Left renal cortex interstitium (tissue), 4 donors: ENCODE measurements around the gene ATRIP. TPM values are rescaled to one million over a fixed set of nuclear protein-coding genes. Genes with fewer than 3 reads are reported as not detected.
"Not testable (repeated sequence)": the region's sequence is repeated elsewhere in the genome, so short reads cannot be mapped to it uniquely, and the experiment has no call there.

Source experiments
- DNase-seq, 4 donors: peaks; one replicate each; pipeline ENCODE4 v3.0.0-alpha.2; 2013; ENCODE audit warnings: low read depth in 4 of 4, low spot score in 2 of 4, missing footprints in 1 of 4
- polyA plus RNA-seq, 4 donors: library from polyadenylated mRNA; unstranded; fragments of 120-200 nt; gene quantifications; one replicate each; pipeline ENCODE4 v1.2.1, GENCODE V29; 2013; ENCODE audit not compliant: insufficient read length in 4 of 4

ATRIP gene
- polyA plus RNA-seq, 4 donors = 12.0 to 15.5 (median 13.8) TPM

DNA sequence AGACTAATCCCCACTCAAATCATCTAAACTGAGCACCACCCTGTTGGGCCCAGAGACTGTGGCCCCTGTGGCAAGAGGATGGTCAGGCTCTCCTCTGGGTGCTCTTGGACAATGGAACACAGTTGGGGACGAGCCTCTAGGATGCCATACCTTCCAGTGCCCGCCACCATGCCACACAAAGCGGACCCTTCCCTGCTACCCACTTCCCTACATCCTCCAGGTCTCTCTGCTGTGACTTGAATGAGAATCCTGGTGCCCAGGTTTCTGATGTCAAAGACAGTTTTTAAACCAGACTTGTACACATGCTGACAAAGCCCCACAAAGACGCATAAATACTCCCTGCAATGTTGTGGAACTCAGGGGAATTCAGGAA, 11.3 kb upstream of the ATRIP start:
- DNase-seq = no peak

DNA sequence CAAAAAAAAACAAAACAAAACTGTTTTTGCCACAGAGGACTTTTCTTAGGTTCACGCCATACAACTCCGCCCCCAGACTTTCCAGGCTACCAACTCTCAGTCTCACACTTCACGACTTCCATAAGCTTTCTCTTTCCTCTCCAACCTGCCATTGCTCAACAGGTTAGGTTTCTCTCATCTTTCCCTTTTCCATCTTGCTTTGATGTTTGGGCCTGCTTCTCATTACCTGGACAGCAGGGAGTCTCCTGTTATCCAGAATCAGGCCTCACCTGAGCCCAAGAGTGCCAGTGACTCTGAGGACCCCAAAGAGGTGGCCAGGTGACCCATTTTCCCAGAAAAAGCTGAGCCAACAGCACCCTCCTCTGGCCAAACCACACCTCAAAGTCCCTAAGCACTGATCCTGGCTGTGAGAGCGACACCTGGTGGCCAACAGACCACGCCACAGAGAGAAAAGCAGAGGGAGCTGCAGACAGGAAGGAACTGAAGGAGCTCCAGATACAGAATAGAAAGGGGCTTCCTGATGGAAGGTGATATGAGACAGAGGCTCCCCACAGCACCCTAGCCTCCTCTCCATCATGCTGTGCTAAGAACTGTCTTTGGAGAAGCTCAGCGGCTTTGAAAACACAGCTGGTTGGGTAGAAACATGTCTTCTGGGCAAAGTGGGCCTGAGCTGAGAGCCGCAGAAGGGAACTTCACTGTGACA, 10.6 kb upstream of the ATRIP start:
- DNase-seq = no peak

DNA sequence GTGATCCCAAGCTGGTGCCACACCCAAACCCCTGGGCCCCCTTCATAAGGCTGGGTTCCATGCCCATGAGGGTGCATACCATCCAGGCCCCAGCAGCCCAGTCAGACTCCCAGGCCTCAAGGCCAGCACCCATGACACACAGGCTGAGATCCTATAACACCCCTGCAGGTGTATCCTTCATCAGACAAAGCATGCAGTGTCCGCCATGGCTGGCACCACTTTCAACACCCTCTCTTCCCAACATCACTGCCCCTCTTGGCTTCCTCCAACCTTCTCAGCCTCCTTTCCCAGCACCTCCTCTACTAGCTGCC, 10.1 kb upstream of the ATRIP start:
- no peak for DNase-seq

DNA sequence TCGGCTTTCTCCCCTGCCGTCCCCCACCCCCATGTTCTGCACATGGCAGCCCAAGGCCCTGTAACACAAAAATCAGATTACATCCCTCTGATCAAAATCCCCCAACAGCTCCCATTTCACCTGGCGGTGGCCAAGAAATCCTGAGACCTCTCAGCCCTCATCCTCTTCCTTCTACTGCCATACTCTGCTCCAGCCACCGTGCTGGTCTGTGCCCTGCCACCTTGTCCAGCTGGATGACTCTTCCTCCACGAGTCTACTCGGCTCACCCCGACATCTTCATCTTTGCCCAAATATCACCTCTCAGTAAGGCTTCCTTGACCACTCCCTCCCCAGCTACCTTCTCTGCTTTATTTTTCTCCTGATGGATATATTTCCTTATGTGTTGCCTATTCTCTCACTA, 9.7 kb upstream of the ATRIP start:
- DNase-seq = no peak

DNA sequence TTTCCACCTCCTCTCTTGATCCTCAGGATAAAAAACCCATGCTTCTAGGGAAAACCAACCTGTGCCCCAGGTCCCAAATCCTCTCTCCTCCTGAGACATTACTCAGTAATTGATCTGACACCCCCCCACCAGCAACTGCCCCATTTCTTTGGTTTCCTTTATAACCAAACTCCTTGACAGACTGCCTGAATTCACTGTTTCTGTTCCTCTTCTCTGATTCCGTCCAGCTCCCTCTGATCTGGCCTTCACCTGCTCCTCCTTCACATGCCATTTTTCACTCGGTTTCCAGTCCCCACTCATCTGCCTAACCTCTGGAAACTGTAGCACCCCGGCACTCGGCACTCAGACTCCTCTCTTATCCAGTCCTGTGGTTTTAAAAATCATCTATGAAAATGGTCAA, 8.7 kb upstream of the ATRIP start:
- DNase-seq = no peak

DNA sequence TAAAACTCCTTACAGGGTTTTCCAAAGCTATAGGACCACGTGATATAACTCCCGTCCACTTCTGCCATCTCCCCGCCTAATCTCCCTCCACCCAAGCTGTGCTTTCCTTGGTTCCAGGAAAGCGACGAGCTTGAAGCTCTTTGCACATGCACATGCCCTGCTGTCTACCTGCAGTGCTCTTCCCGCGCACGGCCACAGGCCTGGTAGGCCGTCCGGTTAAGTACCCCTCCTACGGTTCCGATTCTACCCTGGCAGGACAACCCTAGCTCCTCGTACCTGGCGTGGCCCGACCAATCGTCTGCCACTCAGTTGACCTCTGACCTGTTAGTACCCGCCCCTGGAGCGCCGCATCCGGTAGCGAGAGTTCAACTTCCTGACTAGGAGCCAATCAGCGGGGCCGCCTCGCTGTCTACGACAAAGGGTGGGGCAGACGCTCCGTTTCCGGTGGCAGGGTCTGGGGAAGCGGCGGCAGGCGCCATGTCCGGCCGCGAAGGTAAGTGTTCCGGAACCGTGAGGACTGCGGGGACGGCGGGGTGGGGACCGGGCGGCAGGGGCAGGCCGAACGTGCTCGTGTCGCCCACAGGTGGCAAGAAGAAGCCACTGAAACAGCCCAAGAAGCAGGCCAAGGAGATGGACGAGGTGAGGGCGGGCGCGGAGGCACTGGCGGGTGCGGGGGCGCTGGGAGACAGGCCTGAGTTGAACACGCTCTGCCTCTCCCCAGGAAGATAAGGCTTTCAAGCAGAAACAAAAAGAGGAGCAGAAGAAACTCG, 6.5 kb upstream of the ATRIP start, which contains the start of the genes CCDC51 and TMA7:
Gene CCDC51 (minus strand): TSS at position 300 of the 770 bp plus-strand sequence. CDS start 4,991 bp downstream, outside the sequence.
Gene TMA7 (plus strand): TSS at position 438 of the 770 bp plus-strand sequence. CDS start 40 bp downstream, at position 478.
- peak; percentile 88 to 96 (median 93) for DNase-seq

DNA sequence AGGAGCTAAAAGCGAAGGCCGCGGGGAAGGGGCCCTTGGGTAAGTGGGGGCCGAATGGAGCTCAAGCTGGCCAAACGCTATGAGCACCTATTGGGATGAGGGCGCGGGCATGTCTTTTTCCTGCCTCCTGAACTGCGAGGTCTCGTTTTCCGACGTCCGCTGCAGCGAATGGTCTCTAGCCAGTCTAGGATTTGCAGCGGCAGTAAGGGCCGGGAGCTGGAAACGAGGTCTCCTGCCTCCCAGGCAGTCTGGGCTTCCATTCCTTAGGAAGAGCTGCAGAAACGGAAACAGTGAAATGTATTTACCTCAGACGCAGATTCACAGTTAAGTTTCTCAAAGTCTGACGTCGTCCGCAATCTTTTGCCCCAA, 6.0 kb upstream of the ATRIP start:
- DNase-seq = no peak

DNA sequence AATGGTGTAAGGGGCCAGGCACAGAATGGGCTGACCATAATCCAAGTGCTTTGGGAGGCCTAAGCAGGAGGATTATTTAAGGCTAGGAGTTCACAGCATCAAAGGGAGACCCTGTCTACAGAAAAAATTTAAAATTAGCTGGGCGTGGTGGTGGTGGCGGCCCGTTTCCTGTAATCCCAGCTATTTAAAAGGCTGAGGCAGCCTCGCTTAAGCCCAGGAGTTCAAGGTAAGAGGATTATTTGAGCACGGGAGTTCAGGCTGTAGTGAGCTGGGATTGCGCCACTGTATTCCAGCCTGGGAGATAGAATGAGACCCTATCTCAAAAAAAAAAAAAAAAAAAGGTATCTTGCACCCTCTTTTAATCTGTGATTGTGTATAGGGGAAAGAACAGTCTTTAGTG, 4.6 kb upstream of the ATRIP start:
- DNase-seq = no peak

DNA sequence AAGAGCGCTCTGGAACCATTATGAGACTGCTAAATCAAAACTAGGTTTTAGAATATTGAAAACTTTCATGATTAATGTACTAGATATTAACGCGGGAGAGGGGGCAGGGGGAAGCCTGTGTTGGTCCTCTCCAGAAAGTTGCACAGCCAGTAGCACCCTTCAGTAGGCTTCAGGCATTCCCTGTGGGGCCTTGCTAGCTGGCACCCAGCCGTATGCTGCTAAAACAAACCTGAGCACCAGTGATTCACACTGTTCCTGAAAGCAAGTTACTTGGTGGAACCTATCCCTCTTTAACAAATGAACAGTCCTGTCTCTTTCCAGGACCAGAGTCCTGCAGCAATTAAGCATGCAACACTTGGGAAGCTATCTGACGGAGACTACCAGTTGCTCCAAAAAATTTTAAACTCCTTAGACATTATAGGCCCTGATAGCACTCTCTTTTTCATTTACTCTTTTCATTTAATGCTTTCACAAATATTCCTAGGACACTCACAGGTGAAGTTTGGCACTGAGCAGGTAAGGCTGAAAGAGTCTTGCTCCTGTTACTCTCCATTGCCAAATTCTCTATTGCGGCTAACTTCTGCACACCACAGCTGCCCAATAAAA, 1.2 kb upstream of the ATRIP start:
- no peak for DNase-seq

DNA sequence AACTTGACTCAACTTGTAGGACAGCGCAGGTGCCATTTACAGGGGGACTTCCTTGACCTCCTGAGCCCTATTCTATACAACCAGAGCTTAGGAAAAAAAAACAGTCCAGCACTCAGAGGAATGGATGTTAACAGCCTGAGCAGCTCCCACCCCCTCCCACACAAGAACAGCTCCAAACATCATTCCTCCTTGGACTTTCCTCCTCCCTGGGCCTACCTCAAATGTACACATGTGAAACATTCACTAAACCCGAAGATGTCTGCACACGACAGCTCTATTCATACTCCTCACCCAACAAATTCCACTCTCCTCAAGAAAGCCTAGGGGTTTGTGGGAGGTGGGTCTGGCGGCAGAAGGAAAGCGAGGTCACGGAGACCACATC, 503 bp upstream of the ATRIP start:
- no peak for DNase-seq

DNA sequence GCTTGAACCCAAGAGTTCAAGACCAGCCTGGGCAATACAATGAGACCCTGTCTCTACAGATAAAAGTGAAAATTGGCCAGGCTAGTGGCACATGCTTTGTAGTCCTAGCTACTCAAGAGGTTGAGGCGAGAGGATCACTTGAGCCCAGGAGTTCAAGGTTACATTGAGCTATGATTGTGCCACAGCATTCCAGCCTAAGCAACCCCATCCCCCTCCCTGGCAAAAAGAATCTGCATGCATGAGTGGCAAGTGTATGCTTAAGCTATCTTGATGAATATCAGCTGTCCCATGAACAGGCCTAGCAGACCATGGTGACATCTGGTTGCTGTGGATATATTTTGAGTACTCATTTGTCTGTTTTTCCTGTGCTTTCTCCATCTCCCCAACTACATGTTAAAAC, 4.7 kb downstream of the ATRIP start:
- no peak for DNase-seq

DNA sequence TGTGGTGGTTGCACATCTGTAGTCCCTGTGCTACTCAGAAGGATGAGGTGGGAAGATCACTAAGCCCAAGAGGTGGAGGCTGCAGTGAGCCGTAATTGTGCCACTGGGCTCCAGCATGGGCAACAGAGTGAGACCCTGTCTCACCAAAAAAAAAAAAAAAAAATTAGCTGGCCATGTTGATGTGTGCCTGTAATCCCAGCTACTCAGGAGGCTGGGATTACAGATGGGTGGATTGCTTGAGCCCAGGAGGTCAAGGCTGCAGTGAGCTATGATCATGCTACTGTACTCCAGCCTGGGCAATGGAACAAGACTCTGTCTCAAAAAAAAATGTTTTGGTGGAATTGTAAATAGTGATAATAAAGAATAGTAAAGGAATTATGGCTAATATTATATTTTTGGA, 9.9 kb downstream of the ATRIP start:
- no peak for DNase-seq

DNA sequence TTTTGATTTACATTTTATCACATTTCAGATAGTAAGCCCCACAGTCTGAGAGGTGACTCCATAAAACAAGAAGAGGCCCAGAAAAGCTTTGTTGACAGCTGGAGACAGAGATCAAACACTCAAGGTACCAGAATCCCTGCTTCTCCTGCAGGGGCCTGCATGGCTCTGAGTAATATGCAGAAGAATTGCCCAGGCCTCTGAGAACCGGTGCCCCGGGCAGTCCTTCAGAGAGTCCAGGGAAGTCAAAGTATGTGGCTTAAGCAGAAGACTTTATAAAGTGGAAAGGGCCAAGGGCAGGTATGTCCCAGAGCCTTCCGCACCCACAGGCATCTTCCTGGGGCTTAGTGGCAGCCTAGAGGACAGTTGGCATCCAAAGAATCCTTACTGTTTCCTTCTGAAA, 12.8 kb downstream of the ATRIP start:
- no peak for DNase-seq

DNA sequence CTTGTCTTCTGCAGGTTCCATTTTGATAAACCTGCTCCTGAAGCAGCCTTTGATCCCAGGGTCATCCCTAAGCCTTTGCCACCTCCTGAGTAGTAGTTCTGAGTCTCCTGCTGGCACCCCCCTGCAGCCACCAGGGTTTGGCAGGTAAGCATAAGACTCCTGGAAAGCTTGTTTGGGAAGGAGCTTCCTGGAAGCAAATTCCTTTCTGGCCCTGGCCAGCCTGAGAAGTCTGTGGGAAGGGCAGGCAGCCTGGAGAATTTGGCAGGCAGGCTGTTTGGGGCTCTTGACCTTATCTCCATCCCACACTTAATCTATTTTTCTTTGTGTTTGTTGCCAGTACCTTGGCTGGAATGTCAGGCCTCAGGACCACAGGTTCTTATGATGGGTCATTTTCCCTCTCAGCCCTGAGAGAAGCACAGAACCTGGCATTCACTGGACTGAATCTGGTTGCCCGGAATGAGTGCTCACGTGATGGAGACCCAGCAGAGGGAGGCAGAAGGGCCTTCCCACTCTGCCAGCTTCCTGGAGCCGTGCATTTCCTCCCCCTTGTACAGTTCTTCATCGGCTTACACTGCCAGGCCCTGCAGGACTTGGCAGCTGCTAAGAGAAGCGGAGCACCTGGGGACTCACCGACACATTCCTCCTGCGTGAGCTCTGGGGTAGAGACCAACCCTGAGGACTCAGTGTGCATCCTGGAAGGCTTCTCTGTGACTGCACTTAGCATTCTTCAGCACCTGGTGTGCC, 13.4 kb downstream of the ATRIP start:
- no peak for DNase-seq

DNA sequence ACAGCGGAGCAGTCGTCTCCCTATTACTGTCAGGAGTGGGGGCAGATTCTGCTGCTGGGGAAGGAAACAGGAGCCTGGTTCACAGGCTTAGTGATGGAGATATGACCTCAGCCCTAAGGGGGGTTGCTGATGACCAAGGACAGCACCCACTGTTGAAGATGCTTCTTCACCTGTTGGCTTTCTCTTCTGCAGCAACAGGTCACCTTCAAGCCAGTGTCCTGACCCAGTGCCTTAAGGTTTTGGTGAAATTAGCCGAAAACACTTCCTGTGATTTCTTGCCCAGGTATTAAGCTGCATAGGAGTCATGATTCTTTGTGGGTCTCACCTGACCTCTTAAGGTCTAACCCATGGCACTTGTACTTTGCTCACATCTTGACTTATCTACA, 14.0 kb downstream of the ATRIP start:
- no peak for DNase-seq

DNA sequence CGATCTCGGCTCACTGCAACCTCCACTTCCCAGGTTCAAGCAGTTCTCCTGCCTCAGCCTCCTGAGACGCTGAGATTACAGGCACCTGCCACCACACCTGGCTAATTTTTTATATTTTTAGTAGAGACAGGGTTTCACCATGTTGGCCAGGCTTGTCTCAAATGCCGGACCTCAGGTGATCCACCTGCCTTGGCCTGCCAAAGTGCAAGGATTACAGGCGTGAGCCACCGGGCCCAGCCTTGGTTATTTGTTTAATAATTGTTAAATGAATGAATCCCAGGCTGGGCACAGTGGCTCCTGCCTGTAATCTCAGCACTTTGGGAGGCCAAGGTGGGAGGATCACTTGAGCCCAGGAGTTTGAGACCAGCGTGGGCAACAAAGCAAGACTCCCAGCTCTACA, 15.2 kb downstream of the ATRIP start:
- not testable (repeated sequence) for DNase-seq

DNA sequence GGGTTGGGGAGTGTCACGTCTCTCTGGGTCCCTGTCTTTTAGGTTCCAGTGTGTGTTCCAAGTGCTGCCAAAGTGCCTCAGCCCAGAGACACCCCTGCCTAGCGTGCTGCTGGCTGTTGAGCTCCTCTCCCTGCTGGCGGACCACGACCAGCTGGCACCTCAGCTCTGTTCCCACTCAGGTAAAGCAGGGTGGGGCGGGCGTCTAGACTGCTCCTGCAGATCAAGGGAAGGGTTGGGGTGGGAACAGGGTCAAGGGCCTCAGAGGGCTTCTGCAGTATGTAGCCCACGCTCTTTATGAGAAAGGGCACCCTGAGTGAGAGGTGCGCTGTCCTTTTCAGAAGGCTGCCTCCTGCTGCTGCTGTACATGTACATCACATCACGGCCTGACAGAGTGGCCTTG, 17.2 kb downstream of the ATRIP start:
- no peak for DNase-seq

DNA sequence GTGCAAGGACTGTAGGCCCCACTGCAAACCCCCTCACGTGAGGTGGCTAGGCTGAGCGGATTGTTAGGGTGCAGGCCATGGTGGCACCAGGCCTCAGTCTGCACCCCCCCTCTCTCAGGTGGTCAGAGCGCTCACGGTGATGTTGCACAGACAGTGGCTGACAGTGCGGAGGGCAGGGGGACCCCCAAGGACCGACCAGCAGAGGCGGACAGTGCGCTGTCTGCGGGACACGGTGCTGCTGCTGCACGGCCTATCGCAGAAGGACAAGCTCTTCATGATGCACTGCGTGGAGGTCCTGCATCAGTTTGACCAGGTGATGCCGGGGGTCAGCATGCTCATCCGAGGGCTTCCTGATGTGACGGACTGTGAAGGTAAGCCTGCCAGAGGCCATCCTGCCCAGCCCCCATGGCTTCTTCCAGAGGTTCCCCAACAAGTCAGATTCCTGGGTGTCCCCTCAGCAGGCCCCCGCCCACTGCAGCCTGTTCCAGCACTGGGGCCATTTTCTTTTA, 18.2 kb downstream of the ATRIP start:
- no peak for DNase-seq

DNA sequence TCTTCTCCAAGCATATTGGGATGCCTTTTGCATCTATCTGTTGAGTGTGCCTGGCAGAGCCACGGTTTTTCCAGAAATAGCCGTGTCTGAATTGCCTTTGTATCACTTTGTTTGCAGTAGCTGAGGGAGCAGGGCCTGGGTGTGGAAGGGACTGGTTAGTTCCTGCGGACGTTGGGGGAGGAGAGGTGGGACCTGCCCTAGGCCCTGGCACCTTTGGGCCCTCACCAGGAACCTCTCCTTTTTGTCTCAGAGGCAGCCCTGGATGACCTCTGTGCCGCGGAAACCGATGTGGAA, 18.6 kb downstream of the ATRIP start:
- DNase-seq = no peak

DNA sequence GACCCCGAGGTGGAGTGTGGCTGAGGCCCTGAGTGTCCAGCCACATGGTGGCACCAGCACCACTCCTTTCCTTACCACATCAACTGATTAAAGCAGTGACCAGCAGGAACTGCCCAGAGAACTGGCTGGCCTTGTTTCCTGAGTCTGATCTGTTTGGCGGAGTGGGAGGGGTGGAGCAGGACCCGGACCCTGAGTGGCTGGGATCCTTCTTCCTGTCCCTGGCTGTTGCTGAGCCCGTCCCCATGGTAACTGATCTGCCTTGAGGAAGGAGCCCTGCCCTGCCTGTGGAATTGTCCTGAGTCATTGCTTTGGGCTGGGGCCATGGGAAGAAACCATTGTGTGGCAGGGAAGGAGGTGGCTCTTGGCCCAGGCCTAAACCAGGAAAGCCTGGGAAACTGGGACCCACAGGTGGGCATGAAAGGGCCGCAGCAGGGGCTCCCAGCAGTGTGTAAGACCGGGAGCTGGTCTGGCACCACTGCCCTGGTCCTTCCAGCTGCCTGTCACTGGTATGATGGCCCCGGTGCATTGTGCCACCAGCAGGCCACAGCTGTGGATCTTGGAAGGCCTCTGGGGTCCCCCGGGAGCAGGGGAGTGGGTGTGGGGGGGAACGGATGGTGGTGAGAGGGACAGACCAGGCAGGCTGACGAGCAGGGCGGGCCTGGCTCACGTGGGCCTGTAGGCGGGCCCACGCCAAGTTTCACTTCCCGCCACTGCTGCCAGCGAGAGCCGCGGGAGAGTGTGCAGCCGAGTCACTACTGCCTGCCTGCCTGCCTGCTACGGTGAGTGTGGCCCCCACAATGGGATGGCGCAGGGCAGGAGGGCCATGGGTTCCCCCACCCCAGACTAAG, 19.2 kb downstream of the ATRIP start:
- DNase-seq = peak; percentile 90 to 98 (median 93)
